H1 (cell line): ENCODE data around the gene CALHM3. TPM values are rescaled to one million over a fixed set of nuclear protein-coding genes. Genes with fewer than 3 reads are reported as not detected.

ENCODE experiments used
- E2F6 ChIP-seq: IDR thresholded peaks from 2 replicates; pipeline ENCODE4 v1.6.1; 2012; ENCODE audit warnings: inconsistent platforms
- polyA plus RNA-seq, 7 experiments: library from polyadenylated mRNA; depleted of rRNA in 3 of 7; stranded (reverse) in 5 of 7; unstranded in 2 of 7; fragments of >200 nt in 5 of 7; fragments of 200-250 nt in 2 of 7; gene quantifications; 1 replicate in 5 of 7; 2 replicates in 1 of 7; 4 replicates in 1 of 7; pipeline versions ENCODE4 v1.2.1 to v1.2.3, GENCODE V29; 2011 to 2013; ENCODE audit warnings: missing spikeins in 2 of 7, mixed read lengths in 2 of 7
- total RNA-seq: library from RNA; stranded (reverse); fragmentation: NEBNext Ultra II Directional; extraction: Animal tissue kit (Norgen Biotek cat#: 25700); gene quantifications from 2 replicates; pipeline ENCODE4 v1.2.1, GENCODE V29; 2021

CALHM3 gene
- total and polyA plus RNA-seq, 2 of the 8 experiments (the other 6 are each of a cell fraction or from before 2014, with no cell fraction given): 0.17 to 0.60 TPM

GRCh38 chr10:103451831-103452505 lies 27.1 kb downstream of the CALHM3 start, which contains the start of gene CALHM2 (continued):
- TF ChIP-seq E2F6: no peak; the same call in 1 of the 2 replicates
